BLaER1 (cell line): ENCODE measurements around the gene FAM174A.

Experiments
- H3K27ac ChIP-seq: shearing (Covaris generic); formaldehyde crosslinking; 2 replicates; pipeline ENCODE4 v1.8.1; 2022
- H3K27me3 ChIP-seq: shearing (Covaris generic); formaldehyde crosslinking; 2 replicates; pipeline ENCODE4 v1.8.1; 2022
- H3K36me3 ChIP-seq: shearing (Covaris generic); formaldehyde crosslinking; 2 replicates; pipeline ENCODE4 v1.8.1; 2022
- H3K4me1 ChIP-seq: shearing (Covaris generic); formaldehyde crosslinking; 2 replicates; pipeline ENCODE4 v1.8.1; 2022
- H3K4me2 ChIP-seq: shearing (Covaris generic); formaldehyde crosslinking; 2 replicates; pipeline ENCODE4 v1.8.1; 2022
- H3K4me3 ChIP-seq: shearing (Covaris generic); formaldehyde crosslinking; 2 replicates; pipeline ENCODE4 v1.8.1; 2022
- H3K9ac ChIP-seq: shearing (Covaris generic); formaldehyde crosslinking; 2 replicates; pipeline ENCODE4 v1.8.1; 2022
- H3K9me3 ChIP-seq: shearing (Covaris generic); formaldehyde crosslinking; 2 replicates; pipeline ENCODE4 v1.8.1; 2022
- H4K20me1 ChIP-seq: shearing (Covaris generic); formaldehyde crosslinking; 2 replicates; pipeline ENCODE4 v1.8.1; 2022
- Cebpa-rat ChIP-seq: shearing (Covaris generic); IDR thresholded peaks from 2 replicates; pipeline ENCODE4 v1.8.1; 2022

FAM174A gene

DNA sequence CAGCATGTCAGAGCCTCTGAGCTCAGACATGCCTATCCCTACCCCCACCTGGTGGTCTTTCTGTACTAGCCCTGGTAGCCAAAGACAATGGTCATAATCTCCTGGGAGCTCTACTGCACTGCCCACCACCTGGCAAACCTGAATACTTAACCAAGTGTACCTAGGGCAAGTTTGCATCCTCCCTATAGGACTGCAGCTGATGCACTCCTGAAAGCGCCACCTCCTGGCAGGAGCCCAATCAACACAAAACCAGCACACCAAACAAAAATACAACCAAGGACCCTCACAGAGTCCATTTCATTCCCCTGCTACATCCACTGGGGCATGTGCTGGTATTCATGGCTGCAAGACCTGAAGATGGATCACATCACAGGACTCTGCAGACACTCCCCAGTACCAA is 14.8 kb upstream of the FAM174A start:
- H3K4me2 ChIP-seq: no peak overlapping the region
- H3K4me3 ChIP-seq: no peak overlapping the region
- no peak overlapping the region for H3K27ac ChIP-seq
- no peak for TF ChIP-seq Cebpa-rat
- H3K27me3 ChIP-seq: no peaks in the 10 kb centered on the region
- H3K9me3 ChIP-seq: peaks cover 37% of the 10 kb centered on the region
- no peaks in the 10 kb centered on the region for H3K36me3 ChIP-seq
- H3K9ac ChIP-seq: no peak overlapping the region
- H3K4me1 ChIP-seq: no peaks in the 10 kb centered on the region
- H4K20me1 ChIP-seq: no peaks in the 10 kb centered on the region

DNA sequence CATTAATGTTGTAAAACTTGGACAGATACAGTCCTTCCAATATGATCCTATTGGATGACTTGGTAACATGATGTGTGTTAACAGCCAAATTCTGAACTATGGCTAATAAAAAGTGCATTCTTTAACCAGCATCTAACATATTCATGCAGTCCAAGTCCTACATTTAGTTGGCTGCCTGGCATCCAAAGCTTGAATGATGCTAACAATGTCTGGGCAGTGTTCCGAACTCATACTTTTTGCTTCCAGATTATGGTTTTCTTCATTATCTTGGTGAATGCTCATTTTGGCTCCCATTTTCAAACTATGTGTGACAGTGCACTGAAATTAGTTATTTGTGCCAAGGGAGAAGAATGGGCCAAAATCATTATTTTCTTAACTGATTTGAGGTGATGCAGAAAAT is 2.8 kb downstream of the FAM174A start:
- H3K4me2 ChIP-seq: no peak overlapping the region
- no peak overlapping the region for H3K27ac ChIP-seq
- no peaks in the 10 kb centered on the region for H3K36me3 ChIP-seq
- H3K4me3 ChIP-seq: no peak overlapping the region
- no peaks in the 10 kb centered on the region for H3K27me3 ChIP-seq
- TF ChIP-seq Cebpa-rat: no peak
- H3K9me3 ChIP-seq: no peaks in the 10 kb centered on the region
- H3K9ac ChIP-seq: no peak overlapping the region
- no peaks in the 10 kb centered on the region for H4K20me1 ChIP-seq
- H3K4me1 ChIP-seq: peaks cover 30% of the 10 kb centered on the region

DNA sequence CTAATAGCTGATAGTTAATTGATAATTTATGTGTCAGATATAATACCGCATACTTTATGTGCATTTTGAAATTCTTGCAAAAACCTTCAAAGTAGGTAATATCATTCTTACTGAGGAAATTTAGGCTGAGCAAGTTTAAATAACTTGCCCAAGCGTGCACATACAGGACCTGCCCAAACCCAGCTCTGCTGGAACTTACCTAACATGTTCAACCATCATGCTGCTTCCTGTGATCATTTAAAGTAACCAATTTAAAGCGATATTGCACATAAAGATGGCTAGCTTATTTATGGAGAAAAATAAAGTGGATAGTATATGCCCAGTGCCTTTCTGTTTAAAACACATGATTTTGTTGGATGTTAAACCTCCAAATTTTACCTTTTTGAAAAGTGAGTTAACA is 4.3 kb downstream of the FAM174A start:
- Histone ChIP-seq H3K4me1 (peaks cover 24% of the 10 kb centered on the region), H3K27ac (no peak overlapping the region)
- TF ChIP-seq Cebpa-rat: no peak

DNA sequence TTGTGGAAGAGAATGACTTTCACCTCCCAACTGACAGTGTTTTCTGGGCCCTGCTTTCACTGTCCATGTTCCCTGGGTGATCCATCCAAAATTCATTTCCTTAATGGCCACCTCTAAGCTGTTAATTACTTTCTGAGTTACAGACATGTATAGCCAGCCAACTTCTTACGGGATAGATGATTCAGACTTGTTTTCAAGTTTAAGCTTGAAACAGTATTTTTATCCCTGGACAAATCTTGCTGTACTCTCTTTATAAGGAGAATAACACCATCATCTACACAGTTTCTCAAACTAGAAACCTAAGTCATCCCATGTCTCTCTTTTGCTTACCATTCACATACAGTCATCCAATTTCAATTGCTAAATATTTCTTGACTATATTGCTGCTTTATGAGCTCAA is 6.9 kb downstream of the FAM174A start:
- H3K9me3 ChIP-seq: no peaks in the 10 kb centered on the region
- no peaks in the 10 kb centered on the region for H3K36me3 ChIP-seq
- H3K27ac ChIP-seq: no peak overlapping the region
- peaks cover 6% of the 10 kb centered on the region; the same call in 1 of the 2 replicates for H3K4me1 ChIP-seq
- no peaks in the 10 kb centered on the region for H3K27me3 ChIP-seq
- no peak for TF ChIP-seq Cebpa-rat
- no peaks in the 10 kb centered on the region for H4K20me1 ChIP-seq
- H3K4me2 ChIP-seq: no peak overlapping the region
- no peak overlapping the region for H3K4me3 ChIP-seq
- no peak overlapping the region for H3K9ac ChIP-seq

More for the DNA sequence above, 4.3 kb downstream of the FAM174A start:
- Histone ChIP-seq H3K27me3 (no peaks in the 10 kb centered on the region), H3K9me3 (no peaks in the 10 kb centered on the region), H3K4me2 (no peak overlapping the region), H3K9ac (no peak overlapping the region), H3K4me3 (no peak overlapping the region), H3K36me3 (no peaks in the 10 kb centered on the region), H4K20me1 (no peaks in the 10 kb centered on the region)

DNA sequence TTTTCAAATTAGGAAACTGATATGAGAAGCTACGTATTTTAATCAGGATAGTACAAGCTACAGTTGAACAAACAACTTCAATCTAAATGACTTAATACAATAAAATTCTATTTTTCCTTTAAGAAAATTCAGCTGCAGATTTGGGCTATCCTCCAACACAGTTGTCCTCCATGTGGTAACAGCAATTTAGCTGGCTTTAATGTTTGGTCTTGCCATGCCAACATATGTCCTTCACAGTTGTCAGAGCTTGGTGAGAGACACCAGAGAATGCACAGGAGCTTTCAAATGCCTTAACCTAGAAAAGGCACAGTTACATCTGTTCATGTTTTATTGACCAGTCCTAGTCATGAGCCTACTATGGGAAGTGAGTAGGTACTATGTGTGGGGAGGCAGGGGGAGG is 10.8 kb downstream of the FAM174A start:
- Histone ChIP-seq H4K20me1 (no peaks in the 10 kb centered on the region; the same call in 1 of the 2 replicates), H3K27me3 (no peaks in the 10 kb centered on the region), H3K9me3 (no peaks in the 10 kb centered on the region), H3K36me3 (no peaks in the 10 kb centered on the region), H3K4me2 (no peak overlapping the region), H3K9ac (no peak overlapping the region), H3K27ac (no peak overlapping the region), H3K4me1 (peaks cover 10% of the 10 kb centered on the region), H3K4me3 (no peak overlapping the region)
- no peak for TF ChIP-seq Cebpa-rat

DNA sequence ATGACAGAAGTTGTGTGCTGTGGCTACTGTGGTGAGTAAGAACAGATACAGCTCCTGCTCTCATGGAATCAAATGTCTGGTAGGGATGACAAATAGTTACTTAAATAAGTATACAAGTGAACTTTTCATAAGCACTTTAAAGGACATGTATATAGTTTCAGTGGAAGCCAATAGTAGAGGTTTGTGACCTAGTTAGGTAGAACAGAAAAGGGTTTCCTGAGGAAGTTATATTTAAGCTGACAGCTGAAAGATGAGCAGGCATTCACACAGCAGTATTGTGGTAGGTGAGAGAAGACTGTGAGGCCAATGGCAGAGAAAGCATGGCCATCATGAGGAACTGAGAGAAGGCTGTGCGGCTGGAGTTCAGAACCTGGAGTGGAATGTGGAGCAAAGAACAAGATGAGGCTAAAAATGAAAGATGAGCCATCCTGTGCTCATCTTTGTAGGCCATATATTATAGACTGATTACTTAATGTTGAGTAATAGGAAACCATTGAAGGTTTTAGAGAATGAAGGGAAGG is 15.4 kb downstream of the FAM174A start:
- no peaks in the 10 kb centered on the region for H3K27me3 ChIP-seq
- H3K9ac ChIP-seq: no peak overlapping the region
- no peak overlapping the region for H3K27ac ChIP-seq
- peak overlapping the region; percentile 37 for H3K4me2 ChIP-seq
- H3K9me3 ChIP-seq: no peaks in the 10 kb centered on the region
- H3K36me3 ChIP-seq: no peaks in the 10 kb centered on the region
- peaks cover 10% of the 10 kb centered on the region for H3K4me1 ChIP-seq
- no peak overlapping the region for H3K4me3 ChIP-seq
- no peak for TF ChIP-seq Cebpa-rat
- no peaks in the 10 kb centered on the region; the same call in 1 of the 2 replicates for H4K20me1 ChIP-seq

DNA sequence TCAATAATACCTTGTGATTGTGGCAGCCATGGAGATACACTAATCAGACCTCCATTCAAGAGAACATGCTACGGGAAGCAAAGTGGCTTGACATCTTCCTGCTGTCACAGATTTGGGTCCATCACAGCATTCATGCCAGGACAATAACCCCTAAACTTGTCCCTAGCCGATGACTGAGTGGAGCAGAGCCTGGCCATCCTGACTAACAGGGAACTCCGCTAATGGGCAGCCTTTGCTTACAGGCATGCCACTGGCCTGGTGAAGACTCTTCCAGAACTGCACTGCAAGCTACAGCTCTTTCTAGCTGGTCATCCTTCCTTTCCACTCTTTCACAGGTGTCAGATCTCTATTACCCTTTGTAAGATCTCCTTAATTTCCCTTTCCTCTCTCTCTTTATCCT is 16.0 kb downstream of the FAM174A start:
- H3K27ac ChIP-seq: no peak overlapping the region
- TF ChIP-seq Cebpa-rat: no peak
- H3K9me3 ChIP-seq: no peaks in the 10 kb centered on the region
- no peak overlapping the region; the same call in 1 of the 2 replicates for H3K4me2 ChIP-seq
- peaks cover 10% of the 10 kb centered on the region for H3K4me1 ChIP-seq
- no peaks in the 10 kb centered on the region for H3K27me3 ChIP-seq
- no peak overlapping the region for H3K4me3 ChIP-seq
- no peaks in the 10 kb centered on the region for H3K36me3 ChIP-seq
- no peaks in the 10 kb centered on the region; the same call in 1 of the 2 replicates for H4K20me1 ChIP-seq
- H3K9ac ChIP-seq: no peak overlapping the region

DNA sequence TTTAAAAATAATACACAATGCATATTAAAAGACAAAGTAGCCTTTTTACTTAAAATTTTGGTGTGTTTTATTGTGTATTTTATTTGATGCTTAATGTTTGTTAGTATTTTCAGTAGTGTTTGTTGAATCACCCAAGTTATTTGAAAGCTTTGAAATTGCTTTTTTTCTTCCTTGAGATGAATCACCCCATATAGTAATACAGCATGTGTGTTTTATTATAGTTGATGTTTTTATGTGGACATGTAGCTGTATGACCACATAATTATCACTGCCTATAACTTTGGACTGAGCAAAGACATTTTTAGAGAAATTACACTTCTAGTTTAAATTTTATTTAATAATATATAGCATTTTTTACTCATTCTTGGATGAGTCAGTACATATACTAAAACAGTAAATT is 18.0 kb downstream of the FAM174A start:
- no peaks in the 10 kb centered on the region for H3K27me3 ChIP-seq
- no peak for TF ChIP-seq Cebpa-rat
- peaks cover 10% of the 10 kb centered on the region for H3K4me1 ChIP-seq
- no peak overlapping the region for H3K4me2 ChIP-seq
- H3K27ac ChIP-seq: no peak overlapping the region
- H3K9ac ChIP-seq: no peak overlapping the region
- no peaks in the 10 kb centered on the region for H3K9me3 ChIP-seq
- H3K36me3 ChIP-seq: no peaks in the 10 kb centered on the region
- H3K4me3 ChIP-seq: no peak overlapping the region
- H4K20me1 ChIP-seq: no peaks in the 10 kb centered on the region; the same call in 1 of the 2 replicates

DNA sequence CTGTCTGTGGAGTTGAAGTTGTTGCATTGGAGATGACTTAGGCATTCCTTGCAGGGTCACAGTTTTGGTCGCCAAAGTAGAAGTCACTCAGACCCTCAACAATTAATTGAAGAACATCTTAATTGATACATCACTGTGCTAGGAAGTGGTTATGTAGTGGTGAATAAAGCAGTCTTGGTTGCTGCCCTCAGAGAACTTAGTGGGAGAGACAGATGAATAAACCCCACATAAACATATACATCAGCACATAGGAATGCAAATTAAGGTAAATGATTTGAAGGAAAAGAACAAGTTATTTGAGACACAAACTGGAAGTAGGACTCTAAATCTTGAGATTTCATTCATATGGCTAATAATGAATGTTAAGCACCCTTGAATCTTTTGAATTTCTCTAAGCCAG is 25.7 kb downstream of the FAM174A start:
- Histone ChIP-seq H4K20me1 (no peaks in the 10 kb centered on the region), H3K36me3 (no peaks in the 10 kb centered on the region; the same call in 1 of the 2 replicates), H3K27me3 (no peaks in the 10 kb centered on the region), H3K4me2 (no peak overlapping the region), H3K9ac (no peak overlapping the region), H3K4me3 (no peak overlapping the region), H3K4me1 (no peaks in the 10 kb centered on the region), H3K9me3 (no peaks in the 10 kb centered on the region), H3K27ac (no peak overlapping the region)
- no peak for TF ChIP-seq Cebpa-rat

DNA sequence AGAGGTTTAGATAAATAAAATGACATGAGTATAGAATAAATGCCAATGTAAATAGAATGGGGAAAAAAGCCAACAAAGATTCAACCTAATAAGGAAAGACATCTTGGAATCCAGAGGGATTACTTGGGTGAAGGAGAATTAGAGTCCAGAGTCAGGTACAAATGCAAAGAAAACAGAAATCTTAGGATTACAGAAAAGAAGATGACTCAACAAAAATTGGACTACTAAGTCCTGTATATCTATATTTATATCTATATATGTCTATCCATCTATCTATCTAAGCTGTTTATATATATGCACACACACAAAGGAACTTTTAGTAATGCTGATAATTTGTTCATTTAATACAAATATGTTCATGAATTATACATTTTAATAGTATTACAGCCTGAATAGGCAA is 27.6 kb downstream of the FAM174A start:
- Histone ChIP-seq H3K27me3 (no peaks in the 10 kb centered on the region), H4K20me1 (no peaks in the 10 kb centered on the region), H3K9me3 (no peaks in the 10 kb centered on the region), H3K4me2 (no peak overlapping the region), H3K27ac (no peak overlapping the region), H3K4me1 (no peaks in the 10 kb centered on the region), H3K4me3 (no peak overlapping the region), H3K36me3 (no peaks in the 10 kb centered on the region; the same call in 1 of the 2 replicates), H3K9ac (no peak overlapping the region)
- no peak for TF ChIP-seq Cebpa-rat
